ENCODE data around the gene KDM6A. TPM values are rescaled to one million over a fixed set of nuclear protein-coding genes. Genes with fewer than 3 reads are reported as not detected.

The KDM6A gene
- total RNA-seq, 1 donor, result 20.3 TPM

DNA sequence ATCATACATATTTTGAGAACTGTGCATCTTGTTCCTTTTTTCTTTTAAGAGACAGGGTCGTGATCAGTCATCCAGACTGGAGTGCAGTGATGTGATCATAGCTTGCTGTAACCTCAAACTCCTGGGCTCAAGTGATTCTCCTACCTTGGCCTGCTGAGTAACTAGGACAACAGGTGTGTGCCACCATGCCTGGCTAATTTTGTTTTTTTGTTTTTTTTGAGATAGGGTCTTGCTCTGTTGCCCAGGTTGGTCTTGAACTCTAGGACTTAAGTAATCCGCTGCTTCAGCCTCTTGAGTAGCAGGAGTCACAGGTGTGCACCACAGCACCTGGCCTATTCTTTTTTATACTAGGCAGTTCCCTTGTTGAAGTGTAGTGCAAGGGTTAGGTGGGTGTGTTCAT is 24.6 kb downstream of the KDM6A start:
- TF ChIP-seq, protein P1, sequence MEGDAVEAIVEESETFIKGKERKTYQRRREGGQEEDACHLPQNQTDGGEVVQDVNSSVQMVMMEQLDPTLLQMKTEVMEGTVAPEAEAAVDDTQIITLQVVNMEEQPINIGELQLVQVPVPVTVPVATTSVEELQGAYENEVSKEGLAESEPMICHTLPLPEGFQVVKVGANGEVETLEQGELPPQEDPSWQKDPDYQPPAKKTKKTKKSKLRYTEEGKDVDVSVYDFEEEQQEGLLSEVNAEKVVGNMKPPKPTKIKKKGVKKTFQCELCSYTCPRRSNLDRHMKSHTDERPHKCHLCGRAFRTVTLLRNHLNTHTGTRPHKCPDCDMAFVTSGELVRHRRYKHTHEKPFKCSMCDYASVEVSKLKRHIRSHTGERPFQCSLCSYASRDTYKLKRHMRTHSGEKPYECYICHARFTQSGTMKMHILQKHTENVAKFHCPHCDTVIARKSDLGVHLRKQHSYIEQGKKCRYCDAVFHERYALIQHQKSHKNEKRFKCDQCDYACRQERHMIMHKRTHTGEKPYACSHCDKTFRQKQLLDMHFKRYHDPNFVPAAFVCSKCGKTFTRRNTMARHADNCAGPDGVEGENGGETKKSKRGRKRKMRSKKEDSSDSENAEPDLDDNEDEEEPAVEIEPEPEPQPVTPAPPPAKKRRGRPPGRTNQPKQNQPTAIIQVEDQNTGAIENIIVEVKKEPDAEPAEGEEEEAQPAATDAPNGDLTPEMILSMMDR (IDR thresholded peaks at IDR 0.05; ENCODE audit: extremely low read depth, low read depth, low read length), result no peak
- no peak for DNase-seq (ENCODE audit: insufficient read length, low spot score, missing footprints)
- Histone ChIP-seq H3K4me3 (ENCODE audit: insufficient read depth, low read length) (no peak overlapping the region), H3K9me3 (ENCODE audit: low read depth, low read length) (peaks cover 3% of the 10 kb centered on the region), H3K27ac (ENCODE audit: low read depth, low read length) (no peak overlapping the region), H2AFZ (ENCODE audit: low read length) (no peak overlapping the region), H4K20me1 (ENCODE audit: insufficient read depth, low read length) (peaks cover 51% of the 10 kb centered on the region), H3K36me3 (ENCODE audit: insufficient read depth, low read length) (no peaks in the 10 kb centered on the region), H3K4me1 (ENCODE audit: insufficient read depth, low read length) (no peaks in the 10 kb centered on the region), H3K4me2 (ENCODE audit: insufficient read depth, low read length) (no peak overlapping the region), H3K79me2 (ENCODE audit: insufficient read depth, low read length) (peaks cover 95% of the 10 kb centered on the region), H3K27me3 (ENCODE audit: insufficient read depth, low read length) (no peaks in the 10 kb centered on the region)

DNA sequence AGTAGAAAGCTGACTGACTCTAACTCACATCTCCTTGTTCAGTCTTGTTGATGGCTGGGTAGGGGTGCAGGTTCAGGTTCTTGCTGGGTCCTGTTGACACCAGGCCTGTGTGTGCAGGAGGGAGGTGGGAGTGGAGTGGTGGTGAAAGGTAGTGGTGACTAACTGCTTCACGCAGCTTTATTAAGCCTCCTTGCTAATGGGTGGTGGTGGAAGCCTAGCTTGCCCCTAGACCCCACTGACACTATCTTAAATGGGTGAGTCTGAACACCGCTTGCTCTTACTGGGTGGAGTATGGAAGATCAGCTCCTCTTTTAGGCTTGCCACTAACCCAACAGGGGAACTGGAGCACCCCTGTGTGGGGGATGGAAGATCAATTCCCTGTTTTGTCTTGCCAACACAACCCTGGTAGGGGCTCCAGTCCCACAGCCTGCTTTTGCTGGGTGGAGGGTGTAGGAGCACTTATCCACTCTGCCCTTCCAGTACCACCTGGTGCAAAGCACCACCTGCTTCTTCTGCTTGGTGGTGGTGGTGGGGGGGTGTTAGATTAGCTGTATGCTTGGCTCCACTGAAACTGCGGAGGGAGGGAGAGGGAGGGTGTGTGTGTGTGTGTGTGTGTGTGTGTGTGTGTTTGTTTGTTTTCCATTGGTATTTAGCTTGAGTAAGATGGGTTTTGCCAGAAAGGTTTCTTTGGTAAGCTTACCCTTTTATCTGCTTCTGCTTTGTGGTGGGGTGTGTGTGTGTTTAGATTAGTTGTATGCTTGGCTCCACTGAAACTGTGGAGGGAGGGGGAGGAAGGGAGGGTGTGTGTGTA is 25.6 kb downstream of the KDM6A start:
- H3K9me3 ChIP-seq (ENCODE audit: low read depth, low read length), result peaks cover 6% of the 10 kb centered on the region
- no peaks in the 10 kb centered on the region for H3K27me3 ChIP-seq (ENCODE audit: insufficient read depth, low read length)
- H3K4me2 ChIP-seq (ENCODE audit: insufficient read depth, low read length), result no peak overlapping the region
- H3K79me2 ChIP-seq (ENCODE audit: insufficient read depth, low read length), result peaks cover 96% of the 10 kb centered on the region
- H4K20me1 ChIP-seq (ENCODE audit: insufficient read depth, low read length), result peaks cover 53% of the 10 kb centered on the region
- TF ChIP-seq, protein P1 (IDR thresholded peaks at IDR 0.05; ENCODE audit: extremely low read depth, low read depth, low read length), result no peak
- H2AFZ ChIP-seq (ENCODE audit: low read length), result no peak overlapping the region
- H3K27ac ChIP-seq (ENCODE audit: low read depth, low read length), result no peak overlapping the region
- no peak for DNase-seq (ENCODE audit: insufficient read length, low spot score, missing footprints)
- peaks cover 4% of the 10 kb centered on the region for H3K4me1 ChIP-seq (ENCODE audit: insufficient read depth, low read length)
- H3K4me3 ChIP-seq (ENCODE audit: insufficient read depth, low read length), result no peak overlapping the region
- no peaks in the 10 kb centered on the region for H3K36me3 ChIP-seq (ENCODE audit: insufficient read depth, low read length)

DNA sequence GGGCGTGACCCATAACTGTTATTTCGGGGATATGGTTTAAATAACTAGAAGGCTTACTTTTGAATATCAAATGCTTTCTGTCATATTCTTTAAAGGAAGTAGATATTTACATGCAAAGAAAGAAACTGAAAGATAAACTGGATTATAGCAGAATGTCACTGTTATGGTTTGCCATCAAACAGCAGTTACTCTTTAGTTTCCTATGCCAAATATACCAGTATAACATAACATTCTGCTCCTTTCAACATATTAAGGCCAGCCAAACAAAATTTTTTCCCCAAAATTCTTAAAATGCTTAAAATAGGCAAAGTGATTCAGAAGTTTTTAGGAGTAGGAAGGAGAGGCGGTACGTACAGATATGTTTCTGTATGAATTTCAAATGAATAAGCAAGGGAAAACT is 27.0 kb downstream of the KDM6A start:
- Histone ChIP-seq H3K4me2 (ENCODE audit: insufficient read depth, low read length) (peak overlapping the region; percentile 65), H3K4me1 (ENCODE audit: insufficient read depth, low read length) (peaks cover 18% of the 10 kb centered on the region), H3K36me3 (ENCODE audit: insufficient read depth, low read length) (no peaks in the 10 kb centered on the region), H2AFZ (ENCODE audit: low read length) (no peak overlapping the region), H3K27ac (ENCODE audit: low read depth, low read length) (no peak overlapping the region), H3K79me2 (ENCODE audit: insufficient read depth, low read length) (peaks cover 98% of the 10 kb centered on the region), H4K20me1 (ENCODE audit: insufficient read depth, low read length) (peaks cover 61% of the 10 kb centered on the region), H3K9me3 (ENCODE audit: low read depth, low read length) (peaks cover 6% of the 10 kb centered on the region), H3K4me3 (ENCODE audit: insufficient read depth, low read length) (no peak overlapping the region), H3K27me3 (ENCODE audit: insufficient read depth, low read length) (no peaks in the 10 kb centered on the region)
- DNase-seq (ENCODE audit: insufficient read length, low spot score, missing footprints), result no peak
- TF ChIP-seq, protein P1 (IDR thresholded peaks at IDR 0.05; ENCODE audit: extremely low read depth, low read depth, low read length), result no peak

DNA sequence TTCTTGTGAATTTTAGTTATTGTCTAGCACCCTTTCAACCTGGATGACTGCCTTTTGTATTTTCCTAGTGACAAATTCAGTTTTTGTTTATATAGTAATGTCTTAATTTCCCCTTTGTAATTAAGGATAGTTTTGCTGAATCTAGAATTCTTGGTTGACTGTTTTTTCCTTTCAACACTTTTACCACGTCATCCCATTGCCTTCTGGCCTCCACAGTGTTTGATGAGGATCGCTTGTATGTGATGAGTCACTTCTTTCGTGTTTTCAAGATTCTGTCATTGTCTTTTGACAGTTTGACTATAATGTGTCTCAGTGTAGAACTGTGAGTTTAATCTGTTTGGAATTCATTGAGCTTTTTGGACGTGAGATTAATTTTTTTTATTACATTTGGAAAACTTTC is 30.1 kb downstream of the KDM6A start:
- DNase-seq (ENCODE audit: insufficient read length, low spot score, missing footprints), result peak; percentile 75
- H4K20me1 ChIP-seq (ENCODE audit: insufficient read depth, low read length), result peaks cover 61% of the 10 kb centered on the region
- H3K4me3 ChIP-seq (ENCODE audit: insufficient read depth, low read length), result no peak overlapping the region
- H3K36me3 ChIP-seq (ENCODE audit: insufficient read depth, low read length), result no peaks in the 10 kb centered on the region
- peaks cover 25% of the 10 kb centered on the region for H3K4me1 ChIP-seq (ENCODE audit: insufficient read depth, low read length)
- peaks cover 6% of the 10 kb centered on the region for H3K9me3 ChIP-seq (ENCODE audit: low read depth, low read length)
- no peaks in the 10 kb centered on the region for H3K27me3 ChIP-seq (ENCODE audit: insufficient read depth, low read length)
- H2AFZ ChIP-seq (ENCODE audit: low read length), result no peak overlapping the region
- TF ChIP-seq, protein P1 (IDR thresholded peaks at IDR 0.05; ENCODE audit: extremely low read depth, low read depth, low read length), result no peak
- H3K79me2 ChIP-seq (ENCODE audit: insufficient read depth, low read length), result peaks cover 98% of the 10 kb centered on the region
- H3K4me2 ChIP-seq (ENCODE audit: insufficient read depth, low read length), result peak overlapping the region; percentile 57
- peak overlapping the region; percentile 60 for H3K27ac ChIP-seq (ENCODE audit: low read depth, low read length)
